ENCODE data around the gene MACROH2A2. TPM values are rescaled to one million over a fixed set of nuclear protein-coding genes. Genes with fewer than 3 reads are reported as not detected.
"Not testable (repeated sequence)": the region's sequence is repeated elsewhere in the genome, so short reads cannot be mapped to it uniquely, and the experiment has no call there.

The MACROH2A2 gene
- total RNA-seq, 1 donor from 2014 or later: not detected

DNA sequence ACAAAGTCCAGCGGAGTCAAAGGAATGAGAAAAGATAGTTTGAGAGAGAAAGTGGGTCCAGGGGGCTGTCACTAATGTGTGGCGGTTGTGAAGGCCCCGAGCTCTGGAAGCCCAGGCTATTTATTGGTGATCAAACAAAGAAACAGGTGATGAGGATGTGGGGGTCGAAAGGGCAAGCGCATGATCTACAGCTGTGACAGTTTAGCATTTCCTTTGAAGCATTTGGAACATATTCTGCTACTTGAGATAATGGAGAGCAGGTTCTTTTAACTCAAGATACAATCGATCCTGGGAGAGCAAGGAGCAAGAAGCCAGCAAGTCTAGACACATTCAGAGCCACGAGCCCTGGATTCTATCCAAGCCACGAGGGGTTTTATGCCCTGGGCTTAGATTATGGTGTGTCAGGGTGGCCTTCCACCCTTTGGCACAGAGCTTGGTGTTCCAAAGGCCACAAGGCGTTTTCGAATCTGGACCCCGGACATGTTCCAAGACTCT lies 48.5 kb downstream of the MACROH2A2 start:
- DNase-seq (ENCODE audit: low read depth in 2 of 2): not testable (repeated sequence)

DNA sequence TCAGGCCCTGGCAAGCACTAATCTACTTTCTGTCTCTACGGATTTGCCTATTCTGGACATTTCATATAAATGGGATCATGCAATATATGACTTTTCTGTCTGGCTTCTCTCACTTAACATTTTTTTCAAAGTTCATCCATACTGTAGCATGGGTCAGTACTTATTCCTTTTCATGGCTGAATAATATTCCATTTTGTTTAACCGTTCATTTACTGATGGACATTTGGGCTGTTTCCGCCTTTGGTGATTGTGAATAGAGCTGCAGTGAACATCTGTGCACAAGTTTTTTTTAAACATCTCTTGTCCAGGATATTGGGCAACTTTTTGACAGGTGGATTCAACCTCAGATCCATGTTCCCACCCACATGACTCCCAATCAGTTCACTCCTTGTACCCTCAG lies 49.0 kb downstream of the MACROH2A2 start:
- no peak for DNase-seq (ENCODE audit: low read depth in 2 of 2)

DNA sequence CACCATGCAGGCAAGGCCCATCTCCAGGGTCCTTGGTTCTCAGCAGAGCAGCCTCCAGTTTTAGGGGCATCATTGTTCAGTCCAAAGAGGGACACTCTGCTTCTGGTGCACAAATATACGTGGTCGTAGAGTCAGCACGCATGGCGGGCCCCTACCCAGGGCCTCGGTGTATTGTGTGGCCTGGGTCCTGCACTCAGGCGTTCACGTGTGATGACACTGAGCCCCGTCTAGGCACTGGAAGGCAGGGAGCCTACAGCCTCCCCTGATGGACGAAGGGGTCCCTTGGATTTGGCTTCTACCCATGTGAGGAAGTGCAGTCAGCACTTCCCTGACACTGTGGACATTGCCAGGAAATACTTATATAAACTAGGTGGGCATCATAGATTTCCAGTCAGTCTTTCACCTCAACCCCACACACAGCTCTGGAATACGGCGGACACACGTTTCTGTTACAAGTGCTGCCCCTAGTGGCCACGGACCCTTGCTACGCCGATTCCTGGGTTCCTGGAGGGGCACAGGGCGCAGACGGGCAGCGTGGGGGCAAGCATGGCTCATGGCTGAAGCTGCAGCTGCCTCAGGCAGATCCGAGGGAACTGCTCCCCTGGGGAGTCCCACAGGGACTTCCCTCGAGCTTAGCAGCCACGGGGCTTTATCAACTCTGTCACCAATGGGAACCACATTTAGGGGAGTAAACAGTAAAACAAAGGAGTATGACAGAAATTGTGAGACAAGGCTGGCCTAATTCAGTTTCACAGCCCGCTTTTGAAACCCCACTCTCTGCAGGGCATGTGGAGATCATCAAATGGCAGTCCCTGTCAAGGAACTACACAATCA lies 54.5 kb downstream of the MACROH2A2 start:
- peak in 1 of 2 donors; percentile 30 for DNase-seq (ENCODE audit: low read depth in 2 of 2)

DNA sequence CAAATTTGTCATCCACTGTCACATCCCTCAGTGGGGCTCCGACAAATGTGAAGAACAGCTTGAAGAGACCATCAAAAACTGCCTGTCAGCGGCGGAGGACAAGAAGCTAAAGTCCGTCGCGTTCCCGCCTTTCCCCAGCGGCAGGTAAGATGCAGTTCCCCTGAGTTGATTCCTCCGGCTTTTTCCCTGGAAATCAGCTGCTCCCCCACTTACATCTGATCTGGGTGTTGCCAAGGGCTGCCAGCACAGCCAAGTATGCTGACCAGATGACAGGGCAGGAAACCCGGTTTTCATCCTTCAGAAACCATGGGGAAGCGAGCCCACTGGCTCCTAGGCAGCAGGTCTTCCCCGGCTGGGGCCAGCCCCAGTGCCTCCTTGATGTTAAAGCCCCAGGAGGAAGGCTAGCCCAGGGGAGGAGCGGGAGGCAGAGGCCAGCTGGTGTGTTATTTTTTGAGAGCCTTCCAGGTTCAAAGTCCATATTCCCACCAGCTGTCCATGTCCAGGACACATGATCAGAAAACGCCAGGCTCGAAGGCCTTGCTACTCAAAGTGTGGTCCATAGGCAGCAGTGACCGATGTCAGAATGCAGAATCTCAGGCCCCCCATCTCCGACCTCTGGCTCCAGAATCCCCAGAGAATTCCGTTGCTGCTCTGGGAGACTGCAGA lies 56.6 kb downstream of the MACROH2A2 start:
- DNase-seq (ENCODE audit: low read depth in 2 of 2): no peak

DNA sequence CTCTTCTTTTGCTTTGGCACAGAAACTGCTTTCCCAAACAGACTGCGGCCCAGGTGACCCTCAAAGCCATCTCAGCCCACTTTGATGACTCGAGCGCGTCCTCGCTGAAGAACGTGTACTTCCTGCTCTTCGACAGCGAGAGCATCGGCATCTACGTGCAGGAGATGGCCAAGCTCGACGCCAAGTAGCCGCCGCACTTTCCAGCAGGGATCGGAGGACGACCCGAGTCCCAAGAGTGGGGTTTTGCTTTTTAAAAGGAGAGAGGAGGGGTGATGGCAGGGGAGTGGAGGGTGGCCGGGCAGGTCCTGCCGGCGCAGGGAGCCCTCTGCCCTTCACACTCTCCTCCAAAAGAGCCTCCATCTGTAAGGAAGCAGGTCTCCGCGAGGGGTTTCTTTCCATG lies 58.9 kb downstream of the MACROH2A2 start:
- no peak for DNase-seq (ENCODE audit: low read depth in 2 of 2)

DNA sequence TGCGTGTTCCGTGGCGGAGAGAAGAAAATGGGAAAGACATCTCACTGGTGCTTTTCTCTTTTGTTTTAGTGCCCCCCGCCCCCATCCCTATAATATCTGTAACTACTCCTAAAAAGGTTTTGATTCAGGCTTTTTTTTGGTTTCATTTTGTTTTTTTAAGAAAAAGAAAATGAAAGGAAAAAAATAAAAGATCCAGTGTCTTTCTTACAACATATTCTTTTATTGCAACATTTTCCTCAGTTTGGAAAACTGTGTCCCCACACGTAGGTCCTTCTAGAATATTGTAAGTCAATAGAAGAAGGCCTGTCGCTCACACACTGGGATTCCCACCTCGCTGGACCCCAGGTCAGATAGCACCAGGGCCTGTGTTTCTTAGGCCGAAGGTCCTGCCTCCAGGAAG lies 59.4 kb downstream of the MACROH2A2 start:
- no peak for DNase-seq (ENCODE audit: low read depth in 2 of 2)

DNA sequence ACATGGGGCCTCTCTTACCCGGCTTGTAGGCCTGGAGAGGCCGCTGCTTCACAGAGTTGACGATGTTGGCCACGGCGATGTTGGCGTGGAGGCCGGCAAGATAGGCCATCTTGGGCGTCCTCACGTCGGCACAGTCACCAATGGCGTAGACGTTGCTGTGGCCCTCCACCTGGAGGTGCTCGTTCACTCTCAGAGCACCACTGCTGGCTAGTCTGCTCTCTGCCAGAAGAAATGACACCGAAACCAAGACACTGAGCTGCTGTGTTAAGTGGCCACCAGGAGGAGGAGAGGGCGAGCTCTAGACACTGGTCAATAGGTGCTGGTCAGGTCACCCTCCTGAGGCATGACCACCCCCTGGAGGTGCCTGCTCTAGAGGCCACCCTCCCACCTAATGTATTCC lies 62.3 kb downstream of the MACROH2A2 start:
- DNase-seq (ENCODE audit: low read depth in 2 of 2): no peak

DNA sequence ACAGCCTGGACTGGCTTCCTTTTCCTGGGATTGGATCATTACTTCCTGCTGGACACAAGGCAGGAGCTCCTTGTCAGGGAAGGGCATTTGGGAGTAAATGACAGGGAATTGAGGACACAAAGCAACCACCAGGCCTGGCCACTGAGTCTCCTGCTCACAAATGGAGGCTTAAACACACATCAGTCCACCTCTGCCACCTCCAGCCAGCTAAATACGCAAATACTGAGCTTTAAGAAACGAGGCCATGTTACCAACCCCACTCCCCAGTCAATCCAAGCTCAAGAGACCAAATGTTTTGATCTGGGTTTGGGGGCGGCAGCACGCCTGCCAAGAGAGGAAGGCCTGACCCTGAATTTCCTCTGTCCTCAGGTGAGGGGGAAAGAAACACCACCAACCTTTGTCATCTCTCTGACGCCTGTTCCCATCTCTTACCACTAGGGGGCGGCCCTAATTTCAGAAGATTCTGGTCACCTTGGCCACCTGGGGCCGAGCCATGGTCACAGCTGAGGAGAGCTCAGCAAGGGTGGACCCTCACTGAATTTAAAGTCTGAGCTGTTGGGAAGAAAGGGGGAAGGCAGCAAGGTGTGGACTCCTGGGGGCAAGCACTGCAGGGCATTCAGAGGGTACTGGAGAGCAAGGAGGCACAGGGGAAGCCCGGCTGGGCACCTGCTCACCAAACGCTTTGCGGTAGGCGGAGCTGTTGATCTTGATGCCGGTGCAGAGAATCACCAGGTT lies 63.5 kb downstream of the MACROH2A2 start:
- DNase-seq (ENCODE audit: low read depth in 2 of 2): peak; percentile 30 to 47

DNA sequence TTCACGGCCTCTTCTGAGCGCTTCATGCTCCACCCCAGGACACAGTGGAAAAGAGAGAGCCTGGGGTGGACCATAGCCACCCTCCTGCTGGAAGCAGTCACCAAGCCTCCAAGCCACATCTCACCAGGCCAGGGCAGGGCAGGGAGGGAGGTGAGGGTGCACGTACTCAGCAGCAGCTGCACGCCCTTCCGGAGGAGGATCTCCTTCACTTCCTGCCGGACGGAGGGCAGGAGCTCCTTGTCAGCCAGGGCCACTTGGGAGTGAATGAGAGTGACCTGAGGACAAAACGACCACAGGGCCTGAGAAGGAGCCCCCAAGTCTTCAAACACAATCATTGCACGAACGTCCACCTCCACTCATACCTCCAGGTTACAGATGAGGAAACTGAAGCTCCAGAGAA lies 65.0 kb downstream of the MACROH2A2 start:
- DNase-seq (ENCODE audit: low read depth in 2 of 2): no peak

DNA sequence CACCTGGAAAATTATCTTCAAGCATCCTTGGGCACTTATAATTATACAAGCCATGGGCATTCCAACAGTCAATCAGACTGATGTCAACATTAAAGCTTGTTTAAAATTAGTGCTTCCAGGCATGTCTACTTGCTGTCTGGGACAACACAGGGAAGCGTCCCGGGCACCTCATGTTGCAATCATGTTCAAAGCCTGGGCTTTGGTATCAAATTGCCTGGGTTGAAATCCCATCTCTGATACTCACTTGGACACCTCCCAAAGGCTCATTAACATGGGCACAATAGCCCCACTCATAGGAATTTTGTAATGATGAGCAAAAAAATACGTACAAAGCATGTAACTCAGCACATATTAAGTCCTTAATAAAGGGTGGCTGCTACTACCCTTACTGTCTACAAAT lies 65.5 kb downstream of the MACROH2A2 start:
- DNase-seq (ENCODE audit: low read depth in 2 of 2): no peak

DNA sequence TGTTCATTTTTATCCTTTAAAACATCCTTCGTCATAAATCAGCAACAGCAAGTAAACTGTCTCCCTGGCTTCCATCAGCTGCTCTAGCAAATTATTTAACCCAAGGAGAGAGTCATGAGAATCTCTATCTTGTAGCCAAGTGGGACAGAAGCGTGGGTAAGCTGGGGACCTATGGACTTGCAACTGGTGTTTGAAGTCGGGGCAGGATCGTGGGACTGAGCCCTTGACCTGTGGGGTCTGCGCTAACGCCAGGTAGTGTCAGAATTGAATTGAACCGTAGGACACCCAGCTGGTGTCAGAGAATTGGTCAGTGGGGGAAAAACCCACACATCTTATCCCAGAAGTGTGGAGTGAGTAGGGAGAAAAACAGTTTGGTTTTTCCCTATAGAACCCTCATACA lies 66.6 kb downstream of the MACROH2A2 start:
- no peak for DNase-seq (ENCODE audit: low read depth in 2 of 2)

DNA sequence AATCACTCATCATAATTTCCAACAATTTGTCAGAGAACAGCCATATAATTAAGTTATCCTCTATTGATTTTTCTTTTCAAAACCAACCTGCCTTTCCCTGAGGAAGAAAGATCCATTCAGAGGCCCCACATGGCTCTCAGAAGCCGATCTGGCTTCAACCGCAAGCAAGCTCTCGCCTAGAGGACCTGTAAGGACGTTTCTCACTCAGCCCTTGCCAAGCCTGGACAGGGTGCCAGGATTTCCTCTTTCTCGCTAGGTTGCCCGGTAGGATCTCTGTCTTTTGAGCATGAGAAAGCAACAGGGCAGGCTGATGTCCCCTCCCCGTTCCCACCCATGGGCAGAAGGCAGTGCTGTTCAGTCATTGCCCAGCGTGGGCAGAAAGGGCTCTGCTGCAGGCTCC lies 67.0 kb downstream of the MACROH2A2 start:
- no peak for DNase-seq (ENCODE audit: low read depth in 2 of 2)

DNA sequence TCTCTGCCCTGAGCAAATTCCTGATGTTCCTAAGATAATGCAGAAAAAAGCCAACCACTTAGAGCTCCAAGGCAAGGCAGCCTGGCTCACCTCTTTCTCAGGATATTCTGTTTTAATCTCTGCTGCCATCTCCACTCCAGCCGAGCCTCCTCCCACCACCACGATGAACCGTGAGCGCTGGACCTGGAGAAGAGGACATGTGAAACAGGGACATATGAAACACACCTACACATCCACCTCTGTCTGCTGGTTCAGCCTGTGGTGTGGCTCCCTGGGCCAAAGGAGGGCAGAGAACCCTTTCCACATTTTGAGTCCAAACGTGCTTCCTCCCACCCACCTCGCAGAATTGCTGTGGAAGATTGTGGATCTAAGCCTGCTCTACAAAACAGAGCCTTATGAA lies 67.8 kb downstream of the MACROH2A2 start:
- DNase-seq (ENCODE audit: low read depth in 2 of 2): no peak

DNA sequence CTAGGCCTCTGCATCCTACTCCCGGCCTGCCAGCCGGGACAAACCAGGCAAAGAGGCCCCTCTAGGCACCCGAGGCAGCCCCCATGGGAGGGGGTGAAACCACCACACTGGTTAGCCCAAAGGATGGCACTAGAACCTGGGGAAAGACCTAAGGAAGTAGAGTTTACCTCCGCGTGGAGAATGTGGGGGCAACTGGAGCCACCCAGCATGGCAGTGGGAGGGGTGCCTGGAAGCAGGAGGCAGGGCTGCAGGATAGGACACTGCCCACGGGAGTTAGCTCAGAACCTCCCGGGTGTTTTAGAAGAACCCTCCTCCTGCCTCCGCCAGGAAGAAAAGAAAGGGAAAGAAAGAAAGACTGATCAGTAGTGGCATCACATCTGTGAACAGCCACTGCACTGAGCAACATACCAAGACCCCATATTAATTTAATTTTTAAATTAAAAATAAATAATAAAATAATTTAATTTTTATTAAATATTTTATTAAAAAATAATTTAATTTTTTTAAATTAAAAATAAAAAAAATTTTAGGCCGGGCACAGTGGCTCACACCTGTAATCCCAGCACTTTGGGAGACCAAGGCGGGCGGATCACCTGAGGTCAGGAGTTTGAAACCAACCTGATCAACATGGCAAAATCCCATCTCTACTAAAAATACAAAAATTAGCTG lies 68.8 kb downstream of the MACROH2A2 start:
- DNase-seq (ENCODE audit: low read depth in 2 of 2): no peak

DNA sequence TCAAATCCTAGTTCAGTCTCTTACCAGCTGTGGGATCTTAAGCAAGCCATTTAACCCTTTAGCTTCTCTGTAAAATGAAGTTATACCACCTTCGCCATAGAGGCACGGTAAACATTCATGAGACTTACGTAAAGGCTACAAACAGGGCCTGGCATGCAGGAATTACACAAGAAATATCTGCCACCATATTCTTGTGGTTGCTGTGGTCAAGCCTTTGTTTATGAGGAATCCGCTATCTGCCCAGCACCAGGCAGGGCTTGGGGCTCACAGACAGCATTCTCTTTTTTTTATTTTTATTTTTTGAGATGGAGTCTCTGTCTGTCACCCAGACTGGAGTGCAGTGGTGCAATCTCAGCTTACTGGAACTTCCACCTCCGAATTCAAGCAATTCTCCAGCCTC lies 70.1 kb downstream of the MACROH2A2 start:
- DNase-seq (ENCODE audit: low read depth in 2 of 2): no peak

DNA sequence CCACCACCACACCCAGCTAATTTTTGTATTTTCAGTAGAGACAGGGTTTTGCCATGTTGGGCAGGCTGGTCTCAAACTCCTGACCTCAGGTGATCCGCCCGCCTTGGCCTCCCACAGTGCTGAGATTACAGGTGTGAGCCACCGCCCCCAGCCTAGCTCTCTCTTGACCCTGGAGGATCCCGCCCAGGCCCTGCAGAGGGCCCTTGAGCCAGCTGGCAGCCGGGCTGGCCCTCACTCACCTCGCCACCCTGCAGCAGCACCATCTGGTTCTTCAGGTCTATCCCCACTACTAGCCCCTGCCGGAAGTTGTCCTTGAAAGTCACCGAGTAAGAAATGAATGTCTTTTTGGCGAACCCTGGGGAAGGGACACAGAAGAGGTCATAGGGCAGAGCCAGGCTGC lies 70.5 kb downstream of the MACROH2A2 start:
- not testable (repeated sequence) for DNase-seq (ENCODE audit: low read depth in 2 of 2)

DNA sequence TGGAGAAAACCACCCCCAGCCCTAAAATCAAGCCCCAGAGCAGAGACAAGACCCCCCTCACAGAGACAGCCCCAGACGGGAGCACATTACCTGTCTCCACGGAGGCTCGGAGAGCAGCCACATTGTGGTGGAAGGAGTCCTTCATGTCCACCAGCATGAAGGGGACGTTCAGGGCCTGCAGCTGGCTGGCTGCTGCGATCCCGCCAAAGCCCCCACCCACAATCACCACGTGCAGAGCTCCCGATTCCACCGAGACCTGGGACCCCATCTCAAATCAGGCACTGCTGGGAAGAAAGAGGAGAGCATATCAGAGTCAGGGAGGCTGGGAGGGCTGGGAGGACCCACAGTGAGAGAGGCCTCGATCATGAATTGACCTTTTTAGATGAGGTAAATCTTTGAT lies 71.2 kb downstream of the MACROH2A2 start:
- no peak for DNase-seq (ENCODE audit: low read depth in 2 of 2)

DNA sequence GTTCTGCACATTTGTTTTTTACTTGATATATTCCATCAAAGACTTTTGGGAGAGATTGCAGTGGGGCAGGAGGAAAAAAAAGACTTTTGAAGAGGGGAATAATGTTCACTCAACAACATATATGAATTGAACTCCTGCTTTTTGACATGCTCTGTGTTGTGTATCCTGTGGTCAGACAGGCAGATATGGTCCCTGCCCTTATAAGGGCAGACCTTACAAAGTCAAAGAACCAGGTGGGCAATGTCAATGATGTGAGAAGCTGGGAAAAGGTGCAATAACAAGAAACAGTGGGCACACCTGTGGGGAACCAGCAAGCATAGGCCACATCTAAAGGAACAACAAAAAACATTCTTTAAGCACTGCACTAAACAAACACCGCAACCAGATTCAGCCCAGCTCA lies 71.8 kb downstream of the MACROH2A2 start:
- no peak for DNase-seq (ENCODE audit: low read depth in 2 of 2)

DNA sequence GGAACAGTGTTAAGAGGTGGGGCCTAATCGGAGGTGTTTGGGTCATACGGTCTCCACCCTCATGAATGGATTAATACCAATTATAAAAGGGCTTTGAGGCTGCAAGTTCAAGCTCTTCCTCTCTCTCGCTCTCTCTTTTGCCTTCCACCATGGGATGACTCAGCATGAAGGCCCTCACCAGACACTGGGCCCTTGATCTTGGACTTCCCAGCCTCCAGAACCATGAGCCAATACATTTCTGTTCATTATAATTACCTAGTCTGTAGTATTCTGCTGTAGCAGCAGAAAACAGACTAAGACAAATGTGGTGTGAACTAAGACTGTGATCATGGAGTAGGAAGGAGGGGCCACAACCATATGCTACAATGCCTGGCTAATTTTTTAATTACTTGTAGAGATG lies 72.3 kb downstream of the MACROH2A2 start:
- no peak for DNase-seq (ENCODE audit: low read depth in 2 of 2)

DNA sequence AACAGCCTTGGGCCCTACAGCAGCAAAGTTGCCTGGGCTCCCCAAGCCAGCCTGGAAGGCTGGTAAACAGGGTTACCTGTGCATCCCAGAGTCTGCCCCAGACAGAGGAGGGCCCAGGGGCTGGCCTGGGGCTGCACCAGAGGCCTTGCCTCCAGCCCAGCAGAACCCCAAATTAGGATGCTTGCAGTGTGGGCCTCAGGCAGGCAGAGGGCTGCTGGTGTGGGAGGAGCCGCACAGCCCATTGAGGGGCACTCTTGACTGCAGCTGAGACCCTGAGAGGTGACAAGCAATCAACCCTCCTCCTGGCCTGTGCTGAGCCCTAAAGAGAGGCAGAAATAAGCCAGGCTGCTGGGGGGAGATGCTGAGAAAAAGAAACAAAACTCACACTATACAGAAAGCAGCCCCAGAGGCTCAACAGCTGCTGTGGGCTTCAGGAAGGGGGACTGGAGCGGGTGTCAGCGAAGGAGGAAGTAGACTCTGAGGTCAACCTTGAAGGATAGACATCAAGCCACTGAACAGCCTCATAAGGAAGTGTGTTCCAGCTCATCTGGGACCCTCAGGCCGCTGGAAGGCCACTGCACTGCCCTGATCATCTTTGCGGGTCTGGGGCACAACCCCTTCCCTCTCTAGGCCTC lies 73.4 kb downstream of the MACROH2A2 start:
- DNase-seq (ENCODE audit: low read depth in 2 of 2): no peak

DNA sequence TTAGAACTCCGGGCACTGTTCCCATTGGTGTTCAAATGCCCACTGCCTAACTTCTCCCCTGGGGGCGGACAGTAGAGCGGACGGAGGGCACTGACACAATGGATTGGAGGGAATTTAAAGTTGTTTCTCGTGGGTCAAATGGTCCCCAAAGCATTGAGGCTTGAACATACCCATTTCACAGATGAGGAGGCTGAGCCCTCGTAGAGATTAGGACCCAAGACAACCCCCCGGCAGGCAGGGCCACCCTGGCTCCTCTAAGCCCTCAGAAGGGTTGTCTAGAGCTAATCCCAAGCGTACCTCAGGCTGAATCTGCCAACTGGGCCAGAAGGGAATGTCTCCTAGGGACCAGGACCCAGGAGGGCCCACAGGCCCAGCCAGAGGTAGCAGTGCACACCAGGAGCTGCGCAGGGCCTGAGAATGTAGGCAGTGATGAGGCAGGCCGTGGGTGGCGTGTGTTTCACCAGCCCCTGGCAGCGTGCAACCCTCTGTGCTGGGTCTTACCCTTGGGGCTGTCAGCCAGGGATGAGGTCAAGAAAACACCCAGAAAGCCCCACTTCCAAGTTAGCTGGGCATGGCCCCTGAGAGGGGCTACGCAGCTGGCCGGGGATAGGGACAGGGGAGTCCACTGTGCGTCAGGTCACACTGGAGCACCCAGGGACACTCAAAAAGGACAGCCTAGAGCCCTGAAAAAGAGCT lies 74.2 kb downstream of the MACROH2A2 start:
- no peak for DNase-seq (ENCODE audit: low read depth in 2 of 2)
